Prostate gland (tissue), 2 donors: ENCODE results near the gene SPAG6.
"Not testable (repeated sequence)": the region's sequence is repeated elsewhere in the genome, so short reads cannot be mapped to it uniquely, and the experiment has no call there.

Experiments used
- CTCF ChIP-seq, 4 experiments: fragments of 200-600 bp in 2 of 4; fragments of 450-650 bp in 2 of 4; sonication (generic) in 2 of 4; IDR thresholded peaks; 1 replicate in 3 of 4; 2 replicates in 1 of 4; pipeline ENCODE4 v1.5.1; 2016 to 2019; ENCODE audit warnings: antibody characterized with exemption in 4 of 4, mild to moderate bottlenecking in 2 of 4, moderate library complexity in 2 of 4
- POLR2AphosphoS5 ChIP-seq: sonication (generic); formaldehyde crosslinking; IDR thresholded peaks from one replicate; pipeline ENCODE4 v1.6.1; 2017; ENCODE audit warnings: antibody characterized with exemption

- TF ChIP-seq CTCF (IDR thresholded peaks at IDR 0.05); POLR2AphosphoS5: not testable (repeated sequence)
Observed at GRCh38 chr10:22357770-22358169, 12.5 kb downstream of the SPAG6 start.
